A673 (cell line): ENCODE measurements around the gene ISOC2. TPM values are rescaled to one million over a fixed set of nuclear protein-coding genes. Genes with fewer than 3 reads are reported as not detected.

ENCODE experiments used
- BruUV-seq: library from RNA; stranded (reverse); fragments of 400-500 nt; replicated peaks from 2 replicates; lab custom pipeline; 2021; lab: Mats Ljungman, UMichigan
- CTCF ChIA-PET: fragments of 300-600 bp; sonication (Branson Sonifier 250); formaldehyde crosslinking; loops from one replicate; lab custom pipeline; 2022; ENCODE audit warnings: antibody characterized with exemption; lab: Charles Lee
- POLR2A ChIA-PET: fragments of 300-600 bp; sonication (Branson Sonifier 250); formaldehyde crosslinking; loops from one replicate; lab custom pipeline; 2022; ENCODE audit warnings: antibody characterized with exemption; ENCODE audit not compliant: low non-redundant PET; lab: Charles Lee
- DNase-seq: peaks from one replicate; pipeline ENCODE4 v3.0.0-alpha.2; 2015; ENCODE audit warnings: low spot score
- H3K27ac ChIP-seq: fragments of 200-600 bp; sonication (generic); 2 replicates; pipeline ENCODE4 v1.5.1; 2016; ENCODE audit warnings: mixed run types, low read depth, mild to moderate bottlenecking, mixed read lengths, antibody characterized with exemption, low read length; ENCODE audit not compliant: poor library complexity, severe bottlenecking
- H3K27me3 ChIP-seq: fragments of 200-600 bp; sonication (generic); replicated peaks from 2 replicates; pipeline ENCODE4 v1.6.1; 2017; ENCODE audit warnings: mixed run types, low read depth, mild to moderate bottlenecking, mixed read lengths, antibody characterized with exemption, low read length; ENCODE audit not compliant: insufficient read depth, poor library complexity
- H3K36me3 ChIP-seq: fragments of 200-600 bp; sonication (generic); 2 replicates; pipeline ENCODE4 v1.6.1; 2016; ENCODE audit warnings: mixed run types, mild to moderate bottlenecking, mixed read lengths, antibody characterized with exemption, low read length; ENCODE audit not compliant: insufficient read depth, poor library complexity, severe bottlenecking
- H3K4me1 ChIP-seq: fragments of 200-600 bp; sonication (generic); 2 replicates; pipeline ENCODE4 v1.6.1; 2017; ENCODE audit warnings: mixed run types, mild to moderate bottlenecking, mixed read lengths, antibody characterized with exemption, low read length; ENCODE audit not compliant: insufficient read depth, poor library complexity, severe bottlenecking
- H3K4me3 ChIP-seq: fragments of 200-600 bp; sonication (generic); 2 replicates; pipeline ENCODE4 v1.5.1; 2016; ENCODE audit warnings: low read depth, mixed run types, mild to moderate bottlenecking, mixed read lengths, low read length; ENCODE audit not compliant: poor library complexity, severe bottlenecking
- H3K9me3 ChIP-seq: fragments of 200-600 bp; sonication (generic); 2 replicates; pipeline ENCODE4 v1.6.1; 2016; ENCODE audit warnings: mixed run types, low read depth, mild to moderate bottlenecking, mixed read lengths, antibody characterized with exemption, low read length; ENCODE audit not compliant: poor library complexity, severe bottlenecking
- EZH2 ChIP-seq: fragments of 200-600 bp; sonication (generic); IDR thresholded peaks from 2 replicates; pipeline ENCODE4 v1.6.1; 2017; ENCODE audit warnings: borderline replicate concordance, low read depth, mild to moderate bottlenecking, mixed read lengths, antibody characterized with exemption, low read length; ENCODE audit not compliant: poor library complexity, severe bottlenecking
- intact Hi-C: fragments of 100-400 bp; cut with micrococcal nuclease; formaldehyde crosslinking; loops from one replicate; pipeline ENCODE4 v1.10.0; 2022; ENCODE audit not compliant: unreplicated experiment
- total RNA-seq: library from RNA; stranded (reverse); gene quantifications from 2 replicates; pipeline ENCODE4 v1.2.3, GENCODE V29; 2021
- TF ChIP-seq, protein P1 (sequence below): fragments of 300-800, 200-600 bp; sonication (generic); conservative IDR thresholded peaks from 2 replicates; pipeline ENCODE4 v1.5.1; 2017; ENCODE audit warnings: low read depth, mild to moderate bottlenecking, antibody characterized with exemption, low read length, moderate library complexity, mixed read lengths

Gene ISOC2
- total RNA-seq, 1 experiment from 2014 or later, result 33.2 TPM

GRCh38 chr19:55486043-55486970, 24.9 kb upstream of the ISOC2 start:
- Histone ChIP-seq H3K27me3 (no peaks in the 10 kb centered on the region), H3K4me1 (peaks cover 32% of the 10 kb centered on the region), H3K4me3 (peak overlapping the region; percentile 90), H3K36me3 (no peaks in the 10 kb centered on the region), H3K27ac (peak overlapping the region; percentile 62), H3K9me3 (no peaks in the 10 kb centered on the region)
- intact Hi-C loops, result no loop called here
- no peak for TF ChIP-seq EZH2
- TF ChIP-seq, protein P1, sequence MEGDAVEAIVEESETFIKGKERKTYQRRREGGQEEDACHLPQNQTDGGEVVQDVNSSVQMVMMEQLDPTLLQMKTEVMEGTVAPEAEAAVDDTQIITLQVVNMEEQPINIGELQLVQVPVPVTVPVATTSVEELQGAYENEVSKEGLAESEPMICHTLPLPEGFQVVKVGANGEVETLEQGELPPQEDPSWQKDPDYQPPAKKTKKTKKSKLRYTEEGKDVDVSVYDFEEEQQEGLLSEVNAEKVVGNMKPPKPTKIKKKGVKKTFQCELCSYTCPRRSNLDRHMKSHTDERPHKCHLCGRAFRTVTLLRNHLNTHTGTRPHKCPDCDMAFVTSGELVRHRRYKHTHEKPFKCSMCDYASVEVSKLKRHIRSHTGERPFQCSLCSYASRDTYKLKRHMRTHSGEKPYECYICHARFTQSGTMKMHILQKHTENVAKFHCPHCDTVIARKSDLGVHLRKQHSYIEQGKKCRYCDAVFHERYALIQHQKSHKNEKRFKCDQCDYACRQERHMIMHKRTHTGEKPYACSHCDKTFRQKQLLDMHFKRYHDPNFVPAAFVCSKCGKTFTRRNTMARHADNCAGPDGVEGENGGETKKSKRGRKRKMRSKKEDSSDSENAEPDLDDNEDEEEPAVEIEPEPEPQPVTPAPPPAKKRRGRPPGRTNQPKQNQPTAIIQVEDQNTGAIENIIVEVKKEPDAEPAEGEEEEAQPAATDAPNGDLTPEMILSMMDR, result no peak
- DNase-seq, result no peak
- ChIA-PET POLR2A (no interaction called here), CTCF (interaction anchor here (1.1 to 1.5 kb wide), 2 partner anchors 17 to 18 kb away, joined by 4 to 6 read pairs; no protein-coding TSS in a partner anchor)
- no TSS peak for BruUV-seq

DNA sequence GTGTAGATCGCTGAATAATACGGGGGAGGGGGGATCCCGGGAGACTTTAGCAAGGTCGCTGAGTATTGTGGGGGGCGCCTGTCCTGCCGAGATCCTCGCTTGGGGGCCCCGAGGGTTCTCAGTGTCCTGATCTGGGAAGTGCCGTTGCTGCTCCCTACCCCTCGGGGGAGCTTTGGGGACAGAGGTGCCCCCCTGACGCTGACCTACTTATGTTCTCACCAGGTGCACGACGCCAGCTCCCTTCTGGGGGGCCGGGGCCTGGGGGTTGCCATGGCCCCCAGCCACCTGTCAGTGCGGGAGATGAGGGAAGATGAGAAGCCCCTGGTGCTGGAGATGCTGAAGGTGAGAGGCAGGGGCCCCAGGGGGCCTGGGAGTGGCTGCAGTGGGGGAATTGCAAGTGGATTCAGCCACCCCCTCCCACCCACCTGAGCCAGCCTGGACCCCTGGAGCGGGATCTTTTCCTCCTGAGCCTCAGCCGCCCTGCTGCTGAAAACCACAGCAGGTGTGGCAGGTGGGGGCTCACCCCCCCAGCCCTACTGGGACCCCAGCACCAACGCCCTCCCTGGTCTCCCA, 24.1 kb upstream of the ISOC2 start:
- ChIA-PET CTCF (interaction anchor here (1.5 kb wide), 1 partner anchor 18 kb away, joined by 6 read pairs; no protein-coding TSS in a partner anchor), POLR2A (no interaction called here)
- Histone ChIP-seq H3K9me3 (no peaks in the 10 kb centered on the region), H3K27ac (peak overlapping the region; percentile 92), H3K36me3 (no peaks in the 10 kb centered on the region), H3K27me3 (no peaks in the 10 kb centered on the region), H3K4me1 (peaks cover 32% of the 10 kb centered on the region), H3K4me3 (peak overlapping the region; percentile 90)
- TF ChIP-seq EZH2, result no peak
- TF ChIP-seq, protein P1, result no peak
- no peak for DNase-seq
- BruUV-seq, result TSS peak; percentile 72
- intact Hi-C loops, result no loop called here

DNA sequence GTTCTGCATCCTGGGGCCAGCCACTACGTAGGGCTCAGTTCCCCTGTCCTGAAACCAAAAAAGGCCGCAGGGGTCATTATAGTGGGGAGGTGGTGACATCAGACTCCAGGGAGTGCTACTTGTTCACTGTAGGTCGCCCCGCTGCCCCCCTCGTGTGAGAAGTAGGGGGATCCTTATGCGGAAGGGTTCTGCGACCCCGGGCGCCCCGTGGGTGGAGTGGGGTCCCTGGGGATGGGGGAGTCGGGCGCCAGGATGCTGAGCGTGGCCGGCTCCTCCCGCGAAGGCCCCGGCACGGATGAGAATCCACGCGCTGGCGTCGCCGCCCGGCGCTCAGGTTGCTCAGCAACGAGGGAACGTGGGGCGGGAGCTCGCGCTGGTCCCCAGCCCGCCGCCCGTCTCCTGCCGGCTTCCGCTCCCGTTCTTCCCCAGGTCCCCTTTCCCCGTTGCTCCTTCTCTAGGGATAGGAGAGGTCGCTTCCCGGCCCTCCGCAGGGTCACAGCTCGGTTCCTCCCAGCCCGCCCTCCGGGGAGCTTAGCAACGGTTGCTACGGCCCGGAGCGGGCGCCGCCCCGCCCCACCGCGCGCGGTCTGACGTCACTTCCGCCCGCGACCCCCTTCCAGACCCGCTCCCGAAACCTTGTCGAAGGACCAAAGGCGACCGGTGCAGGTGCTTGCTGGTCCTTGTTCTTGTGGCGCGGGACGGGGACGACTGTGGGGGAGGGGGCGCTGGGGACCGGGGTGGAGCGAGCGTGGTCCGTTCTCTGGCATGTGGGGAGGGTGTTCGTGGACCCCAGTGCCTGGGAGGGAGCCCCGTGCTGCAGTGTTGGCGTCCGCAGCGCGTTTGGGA, 23.4 kb upstream of the ISOC2 start, which contains the start of gene NAT14:
Gene NAT14, plus strand, starts transcription at position 596 of the 846 bp plus-strand sequence. CDS start 521 bp downstream, outside the sequence.
- peak within 1 kb of the TSS; percentile 92 for H3K27ac ChIP-seq
- H3K4me3 ChIP-seq, result peak within 1 kb of the TSS; percentile 90
- intact Hi-C loops, result no loop called here
- DNase-seq, result peak; percentile 79
- ChIA-PET POLR2A (no interaction called here), CTCF (interaction anchor here (1.5 kb wide), 1 partner anchor 19 kb away, joined by 6 read pairs; no protein-coding TSS in a partner anchor)
- no peaks in the 10 kb centered on the region for H3K36me3 ChIP-seq
- BruUV-seq, result no TSS peak
- no peak for TF ChIP-seq EZH2
- TF ChIP-seq, protein P1, result no peak
- no peaks in the 10 kb centered on the region for H3K9me3 ChIP-seq
- peaks cover 32% of the 10 kb centered on the region for H3K4me1 ChIP-seq
- no peaks in the 10 kb centered on the region for H3K27me3 ChIP-seq
